Measurements from ENCODE around the gene CSGALNACT2. TPM values are rescaled to one million over a fixed set of nuclear protein-coding genes. Genes with fewer than 3 reads are reported as not detected.

The CSGALNACT2 gene
- total RNA-seq, 4 donors from 2014 or later = 14.4 to 24.1 (median 20.0) TPM

GRCh38 chr10:43128958-43129706 is 9.1 kb upstream of the CSGALNACT2 start:
- Histone ChIP-seq H3K9me3 (no peaks in the 10 kb centered on the region), H3K27me3 (no peaks in the 10 kb centered on the region), H3K4me1 (no peaks in the 10 kb centered on the region), H3K27ac (no peak overlapping the region), H3K36me3 (no peaks in the 10 kb centered on the region), H3K4me3 (replicated peaks in 1 of 3) (no peak overlapping the region)
- TF ChIP-seq CTCF (IDR thresholded peaks at IDR 0.05) (no peak), POLR2A (IDR thresholded peaks at IDR 0.05) (no peak)
- no peak for DNase-seq
- 77 to 79% methylated on average over 6 of the region's 6 CpGs for WGBS, 2 donors
- intact Hi-C loops (cut with DNase I) = no loop called here

- intact Hi-C loops (cut with DNase I) = no loop called here
- no peak overlapping the region for H3K4me3 ChIP-seq (replicated peaks in 1 of 3)
- H3K36me3 ChIP-seq = no peaks in the 10 kb centered on the region
- no peaks in the 10 kb centered on the region for H3K27me3 ChIP-seq
- 87 to 89% methylated on average over 18 of the region's 18 CpGs for WGBS, 2 donors
- DNase-seq = no peak
- no peaks in the 10 kb centered on the region for H3K9me3 ChIP-seq
- no peaks in the 10 kb centered on the region for H3K4me1 ChIP-seq
- TF ChIP-seq CTCF (IDR thresholded peaks at IDR 0.05) = no peak
- TF ChIP-seq POLR2A (IDR thresholded peaks at IDR 0.05) = no peak
- no peak overlapping the region for H3K27ac ChIP-seq
Observed at GRCh38 chr10:43130770-43131171, 7.5 kb upstream of the CSGALNACT2 start.

GRCh38 chr10:43131256-43131655 is 7.0 kb upstream of the CSGALNACT2 start:
- no peaks in the 10 kb centered on the region for H3K4me1 ChIP-seq
- H3K27ac ChIP-seq = no peak overlapping the region
- no peak for DNase-seq
- TF ChIP-seq POLR2A (IDR thresholded peaks at IDR 0.05) (no peak), CTCF (IDR thresholded peaks at IDR 0.05) (no peak)
- 87 to 89% methylated on average over 11 of the region's 11 CpGs for WGBS, 2 donors
- no peaks in the 10 kb centered on the region for H3K36me3 ChIP-seq
- no peaks in the 10 kb centered on the region for H3K9me3 ChIP-seq
- intact Hi-C loops (cut with DNase I) = no loop called here
- no peaks in the 10 kb centered on the region for H3K27me3 ChIP-seq
- H3K4me3 ChIP-seq (replicated peaks in 1 of 3) = no peak overlapping the region

GRCh38 chr10:43131906-43132305 is 6.3 kb upstream of the CSGALNACT2 start:
- DNase-seq = no peak

More at GRCh38 chr10:43131906-43132305, 6.3 kb upstream of the CSGALNACT2 start:
- Histone ChIP-seq H3K9me3 (no peaks in the 10 kb centered on the region), H3K27me3 (no peaks in the 10 kb centered on the region), H3K36me3 (no peaks in the 10 kb centered on the region), H3K4me1 (peaks cover 0 to under 1% of the 10 kb centered on the region in 2 donors), H3K27ac (no peak overlapping the region), H3K4me3 (replicated peaks in 1 of 3) (no peak overlapping the region)
- 84 to 89% methylated on average over 6 of the region's 6 CpGs for WGBS, 2 donors
- intact Hi-C loops (cut with DNase I) = no loop called here
- TF ChIP-seq POLR2A (IDR thresholded peaks at IDR 0.05) = no peak
- TF ChIP-seq CTCF (IDR thresholded peaks at IDR 0.05) = no peak

Measured in thyroid gland (tissue), 4 donors.